ENCODE data around the gene LANCL2. TPM values are rescaled to one million over a fixed set of nuclear protein-coding genes. Genes with fewer than 3 reads are reported as not detected.
"Not testable (repeated sequence)": the region's sequence is repeated elsewhere in the genome, so short reads cannot be mapped to it uniquely, and the experiment has no call there.

The LANCL2 gene
- total RNA-seq, 4 donors from 2014 or later = 16.9 to 59.3 (median 34.5) TPM

- Histone ChIP-seq H3K36me3 (no peaks in the 10 kb centered on the region), H3K27me3 (no peaks in the 10 kb centered on the region), H3K9me3 (no peaks in the 10 kb centered on the region), H3K27ac (no peak overlapping the region), H3K4me3 (no peak overlapping the region), H3K4me1 (no peaks in the 10 kb centered on the region)
- DNase-seq = no peak
- TF ChIP-seq CTCF (IDR thresholded peaks at IDR 0.05) (no peak), POLR2A (IDR thresholded peaks at IDR 0.05) (no peak)
These were observed 35.1 kb downstream of the LANCL2 start for GRCh38 chr7:55400191-55400590.

GRCh38 chr7:55402506-55402905 is 37.4 kb downstream of the LANCL2 start:
- not testable (repeated sequence) for H3K4me3 ChIP-seq, H3K9me3 ChIP-seq, H3K36me3 ChIP-seq, DNase-seq, H3K4me1 ChIP-seq, H3K27ac ChIP-seq, H3K27me3 ChIP-seq

GRCh38 chr7:55405856-55406541 is 40.9 kb downstream of the LANCL2 start:
- Histone ChIP-seq H3K9me3 (no peaks in the 10 kb centered on the region), H3K4me1 (peaks cover 0 to 4% (median 0%) of the 10 kb centered on the region in 4 donors), H3K27me3 (no peaks in the 10 kb centered on the region), H3K4me3 (peak overlapping the region in 1 of 4 donors; percentile 8), H3K27ac (peak overlapping the region in 2 of 4 donors; percentile 8 to 38), H3K36me3 (peaks cover 0 to 4% (median 0%) of the 10 kb centered on the region in 3 donors)
- DNase-seq = no peak
- TF ChIP-seq POLR2A (IDR thresholded peaks at IDR 0.05) = no peak

- Histone ChIP-seq H3K27me3 (no peaks in the 10 kb centered on the region), H3K36me3 (peaks cover 0 to 12% (median 0%) of the 10 kb centered on the region in 3 donors), H3K4me3 (peak overlapping the region in 2 of 4 donors; percentile 8 to 26), H3K27ac (peak overlapping the region in 3 of 4 donors; percentile 62 to 81 (median 67)), H3K4me1 (peaks cover 0 to 4% (median 0%) of the 10 kb centered on the region in 4 donors), H3K9me3 (no peaks in the 10 kb centered on the region)
- TF ChIP-seq POLR2A (IDR thresholded peaks at IDR 0.05) = no peak
- TF ChIP-seq CTCF (IDR thresholded peaks at IDR 0.05) = peak in 3 of 6 experiments; percentile 26 to 33 (median 31)
- DNase-seq = no peak
These were observed 44.5 kb downstream of the LANCL2 start for GRCh38 chr7:55409482-55410225.

GRCh38 chr7:55410667-55411239 is 45.6 kb downstream of the LANCL2 start:
- no peak for TF ChIP-seq CTCF (IDR thresholded peaks at IDR 0.05)
- TF ChIP-seq POLR2A (IDR thresholded peaks at IDR 0.05) = no peak
- Histone ChIP-seq H3K4me3 (no peak overlapping the region), H3K27ac (no peak overlapping the region), H3K36me3 (peaks cover 0 to 12% (median 0%) of the 10 kb centered on the region in 3 donors), H3K9me3 (no peaks in the 10 kb centered on the region), H3K27me3 (no peaks in the 10 kb centered on the region), H3K4me1 (peaks cover 0 to 4% (median 0%) of the 10 kb centered on the region in 4 donors)
- DNase-seq = no peak

- TF ChIP-seq CTCF (IDR thresholded peaks at IDR 0.05) = no peak
- TF ChIP-seq POLR2A (IDR thresholded peaks at IDR 0.05) = no peak
- Histone ChIP-seq H3K27me3 (no peaks in the 10 kb centered on the region), H3K27ac (no peak overlapping the region), H3K9me3 (no peaks in the 10 kb centered on the region), H3K4me3 (no peak overlapping the region), H3K36me3 (peaks cover 0 to 12% (median 0%) of the 10 kb centered on the region in 3 donors), H3K4me1 (peaks cover 0 to 4% (median 0%) of the 10 kb centered on the region in 4 donors)
- no peak for DNase-seq
These were observed 46.7 kb downstream of the LANCL2 start for GRCh38 chr7:55411844-55412243.
